ENCODE data around the gene ACSL3.

ACSL3 gene

DNA sequence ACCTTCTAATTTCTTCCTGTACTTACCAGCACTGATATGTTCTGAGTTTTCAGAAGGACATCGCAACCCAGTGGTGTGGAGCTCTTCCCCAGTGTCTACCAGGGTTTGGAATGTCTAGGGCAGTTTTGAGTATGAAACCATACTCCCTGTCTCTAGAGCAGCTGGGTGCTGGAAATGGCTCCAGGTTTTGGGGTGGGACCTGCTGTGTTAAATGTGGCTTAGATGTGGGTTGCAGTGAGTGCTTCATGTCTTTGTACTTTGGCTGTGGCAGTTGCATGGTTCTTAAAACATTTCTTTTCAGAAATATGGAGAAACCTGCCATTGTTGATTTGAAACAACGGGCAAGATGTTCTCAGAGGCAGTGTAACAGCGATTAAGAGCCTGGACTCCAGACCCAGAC, 48.5 kb downstream of the ACSL3 start:
- TF ChIP-seq, protein P1, sequence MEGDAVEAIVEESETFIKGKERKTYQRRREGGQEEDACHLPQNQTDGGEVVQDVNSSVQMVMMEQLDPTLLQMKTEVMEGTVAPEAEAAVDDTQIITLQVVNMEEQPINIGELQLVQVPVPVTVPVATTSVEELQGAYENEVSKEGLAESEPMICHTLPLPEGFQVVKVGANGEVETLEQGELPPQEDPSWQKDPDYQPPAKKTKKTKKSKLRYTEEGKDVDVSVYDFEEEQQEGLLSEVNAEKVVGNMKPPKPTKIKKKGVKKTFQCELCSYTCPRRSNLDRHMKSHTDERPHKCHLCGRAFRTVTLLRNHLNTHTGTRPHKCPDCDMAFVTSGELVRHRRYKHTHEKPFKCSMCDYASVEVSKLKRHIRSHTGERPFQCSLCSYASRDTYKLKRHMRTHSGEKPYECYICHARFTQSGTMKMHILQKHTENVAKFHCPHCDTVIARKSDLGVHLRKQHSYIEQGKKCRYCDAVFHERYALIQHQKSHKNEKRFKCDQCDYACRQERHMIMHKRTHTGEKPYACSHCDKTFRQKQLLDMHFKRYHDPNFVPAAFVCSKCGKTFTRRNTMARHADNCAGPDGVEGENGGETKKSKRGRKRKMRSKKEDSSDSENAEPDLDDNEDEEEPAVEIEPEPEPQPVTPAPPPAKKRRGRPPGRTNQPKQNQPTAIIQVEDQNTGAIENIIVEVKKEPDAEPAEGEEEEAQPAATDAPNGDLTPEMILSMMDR (IDR thresholded peaks at IDR 0.05): no peak

DNA sequence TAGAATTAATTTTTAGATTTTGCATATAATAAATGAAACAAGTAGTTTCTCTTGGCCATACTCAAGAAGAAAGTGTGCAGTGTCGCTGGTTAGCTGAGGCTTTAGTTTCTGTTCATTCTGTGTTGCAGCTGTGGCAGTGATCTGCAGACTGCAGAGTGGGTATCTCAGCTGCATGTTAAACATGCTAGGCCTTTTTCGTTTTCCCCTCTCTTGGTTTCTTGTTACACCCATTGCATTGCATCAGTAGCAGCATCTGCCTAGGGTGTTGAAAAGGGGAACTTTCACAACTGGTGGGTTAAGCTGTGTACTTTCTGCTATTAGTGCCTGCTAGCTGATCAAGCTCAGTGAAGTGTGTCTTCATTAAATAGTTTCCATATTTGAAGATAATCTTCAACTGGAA, 51.3 kb downstream of the ACSL3 start:
- TF ChIP-seq, protein P1 (IDR thresholded peaks at IDR 0.05): no peak
- Histone ChIP-seq H3K4me1 (peaks cover 40% of the 10 kb centered on the region), H3K27ac (peak overlapping the region; percentile 31), H3K79me2 (peaks cover 64% of the 10 kb centered on the region), H3K36me3 (ENCODE audit: control insufficient read depth, insufficient read depth, low read length) (no peaks in the 10 kb centered on the region), H3K27me3 (ENCODE audit: control insufficient read depth, insufficient read depth, low read length) (no peaks in the 10 kb centered on the region), H3K4me3 (ENCODE audit: low read depth, low read length) (no peak overlapping the region), H3K4me2 (ENCODE audit: low read length) (no peak overlapping the region), H3K9me3 (ENCODE audit: control insufficient read depth, low read length) (no peaks in the 10 kb centered on the region), H2AFZ (no peak overlapping the region), H3K9ac (no peak overlapping the region)

More for the DNA sequence above, 48.5 kb downstream of the ACSL3 start:
- no peak overlapping the region for H3K9ac ChIP-seq
- H3K9me3 ChIP-seq (ENCODE audit: control insufficient read depth, low read length): no peaks in the 10 kb centered on the region
- no peak overlapping the region for H3K4me3 ChIP-seq (ENCODE audit: low read depth, low read length)
- no peaks in the 10 kb centered on the region for H3K36me3 ChIP-seq (ENCODE audit: control insufficient read depth, insufficient read depth, low read length)
- H3K79me2 ChIP-seq: peaks cover 63% of the 10 kb centered on the region
- no peak overlapping the region for H3K4me2 ChIP-seq (ENCODE audit: low read length)
- no peak overlapping the region for H2AFZ ChIP-seq
- H3K27me3 ChIP-seq (ENCODE audit: control insufficient read depth, insufficient read depth, low read length): no peaks in the 10 kb centered on the region
- peaks cover 48% of the 10 kb centered on the region for H3K4me1 ChIP-seq
- peak overlapping the region; percentile 3 for H3K27ac ChIP-seq

DNA sequence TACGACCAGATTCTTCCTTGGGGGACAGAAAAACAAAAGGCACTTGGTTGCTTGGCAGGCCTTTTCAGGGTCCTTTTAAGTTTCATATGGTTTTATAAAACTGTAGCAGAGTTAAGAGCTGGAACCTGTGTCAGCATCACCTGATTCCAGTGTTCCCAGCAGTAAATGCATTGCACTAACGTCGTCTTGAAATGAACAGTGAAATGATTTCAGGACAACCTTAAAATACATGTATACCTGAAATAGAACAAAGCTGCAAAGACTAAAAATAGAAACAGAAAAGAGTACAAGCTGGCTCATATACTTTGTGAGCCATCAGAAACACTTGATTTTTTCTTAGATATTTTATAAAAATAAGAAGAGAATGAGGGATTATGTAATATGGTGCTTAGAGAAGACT, 51.9 kb downstream of the ACSL3 start:
- no peaks in the 10 kb centered on the region for H3K9me3 ChIP-seq (ENCODE audit: control insufficient read depth, low read length)
- no peak overlapping the region for H3K9ac ChIP-seq
- H2AFZ ChIP-seq: no peak overlapping the region
- H3K36me3 ChIP-seq (ENCODE audit: control insufficient read depth, insufficient read depth, low read length): no peaks in the 10 kb centered on the region
- H3K4me3 ChIP-seq (ENCODE audit: low read depth, low read length): no peak overlapping the region
- no peak overlapping the region for H3K4me2 ChIP-seq (ENCODE audit: low read length)
- TF ChIP-seq, protein P1 (IDR thresholded peaks at IDR 0.05): no peak
- H3K79me2 ChIP-seq: peaks cover 60% of the 10 kb centered on the region
- H3K27ac ChIP-seq: peak overlapping the region; percentile 31
- no peaks in the 10 kb centered on the region for H3K27me3 ChIP-seq (ENCODE audit: control insufficient read depth, insufficient read depth, low read length)
- H3K4me1 ChIP-seq: peaks cover 35% of the 10 kb centered on the region

DNA sequence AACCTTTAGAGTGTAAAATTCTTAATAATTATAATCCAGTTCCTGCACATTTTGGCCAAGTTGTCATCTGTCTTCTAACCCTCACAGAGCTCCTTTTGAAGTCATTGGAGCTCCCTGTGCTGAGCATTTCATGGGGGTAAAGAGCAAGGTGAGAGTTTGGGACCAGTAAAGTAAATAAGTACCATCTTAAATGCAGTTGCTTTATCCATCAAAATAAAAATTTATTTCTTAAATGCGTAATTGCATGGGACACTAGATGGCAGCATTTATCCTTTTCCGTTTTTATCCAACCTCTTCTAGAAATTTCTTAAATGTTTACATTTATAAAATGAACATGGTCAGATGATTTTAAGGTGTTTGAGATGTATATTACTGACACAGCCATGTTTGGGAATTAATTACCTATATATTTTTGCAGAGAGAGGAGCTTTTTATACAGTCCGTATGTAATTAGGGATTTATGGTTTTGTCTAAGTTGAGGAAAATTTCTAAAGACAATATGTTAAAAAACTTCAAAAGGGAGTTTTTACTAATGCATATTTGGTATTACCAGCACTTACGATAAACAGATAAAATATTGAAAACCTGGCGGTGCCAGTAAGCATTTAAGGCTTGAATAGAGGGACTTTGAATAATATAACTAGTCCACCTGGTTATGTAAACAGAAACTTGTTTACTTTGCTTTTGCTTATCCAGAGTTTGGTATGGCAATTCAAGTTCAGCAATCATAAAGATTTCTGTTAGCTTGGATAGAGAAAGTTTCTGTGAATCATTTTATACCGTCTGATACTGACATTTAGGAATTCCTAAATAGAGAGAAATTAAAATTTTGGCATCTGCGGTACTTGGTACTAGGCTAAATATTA, 54.5 kb downstream of the ACSL3 start:
- H3K4me1 ChIP-seq: peaks cover 36% of the 10 kb centered on the region
- no peaks in the 10 kb centered on the region for H3K9me3 ChIP-seq (ENCODE audit: control insufficient read depth, low read length)
- no peak overlapping the region for H2AFZ ChIP-seq
- no peak overlapping the region for H3K4me3 ChIP-seq (ENCODE audit: low read depth, low read length)
- no peaks in the 10 kb centered on the region for H3K36me3 ChIP-seq (ENCODE audit: control insufficient read depth, insufficient read depth, low read length)
- TF ChIP-seq, protein P1 (IDR thresholded peaks at IDR 0.05): peak; percentile 36
- H3K79me2 ChIP-seq: peaks cover 65% of the 10 kb centered on the region
- H3K27me3 ChIP-seq (ENCODE audit: control insufficient read depth, insufficient read depth, low read length): no peaks in the 10 kb centered on the region
- H3K4me2 ChIP-seq (ENCODE audit: low read length): no peak overlapping the region
- H3K9ac ChIP-seq: no peak overlapping the region
- no peak overlapping the region for H3K27ac ChIP-seq
